HG03521 (cell line): Measurements from ENCODE around the gene GRID1.

Experiments used
- ATAC-seq: cut with Tn5 transposase; IDR thresholded peaks from one replicate; pipeline ENCODE4 v1.9.1; 2021; ENCODE audit warnings: mild to moderate bottlenecking, moderate library complexity; ENCODE audit not compliant: unreplicated experiment

GRID1 gene

GRCh38 chr10:86075512-86075911, 291.1 kb downstream of the GRID1 start:
- ATAC-seq: no peak

GRCh38 chr10:86074294-86074693, 292.3 kb downstream of the GRID1 start:
- no peak for ATAC-seq

- no peak for ATAC-seq
Observed at GRCh38 chr10:86073199-86073977, 293.2 kb downstream of the GRID1 start.

- ATAC-seq: no peak
Observed at GRCh38 chr10:86072413-86072812, 294.2 kb downstream of the GRID1 start.

GRCh38 chr10:86071758-86072157, 294.8 kb downstream of the GRID1 start:
- no peak for ATAC-seq

GRCh38 chr10:86071145-86071544, 295.4 kb downstream of the GRID1 start:
- ATAC-seq: no peak

GRCh38 chr10:86070278-86070677, 296.3 kb downstream of the GRID1 start:
- no peak for ATAC-seq

- no peak for ATAC-seq
Observed at GRCh38 chr10:86068231-86069054, 298.2 kb downstream of the GRID1 start.

GRCh38 chr10:86067436-86068050, 299.1 kb downstream of the GRID1 start:
- ATAC-seq: no peak

GRCh38 chr10:86066696-86067095, 299.9 kb downstream of the GRID1 start:
- no peak for ATAC-seq

GRCh38 chr10:86065711-86066251, 300.8 kb downstream of the GRID1 start:
- no peak for ATAC-seq

GRCh38 chr10:86064931-86065662, 301.5 kb downstream of the GRID1 start:
- no peak for ATAC-seq

GRCh38 chr10:86064219-86064618, 302.4 kb downstream of the GRID1 start:
- ATAC-seq: no peak

GRCh38 chr10:86063341-86063740, 303.3 kb downstream of the GRID1 start:
- no peak for ATAC-seq

GRCh38 chr10:86062647-86063145, 303.9 kb downstream of the GRID1 start:
- no peak for ATAC-seq

GRCh38 chr10:86062198-86062550, 304.4 kb downstream of the GRID1 start:
- no peak for ATAC-seq

- ATAC-seq: no peak
Observed at GRCh38 chr10:86061278-86062197, 305.1 kb downstream of the GRID1 start.

GRCh38 chr10:86060386-86061277, 306.0 kb downstream of the GRID1 start:
- no peak for ATAC-seq

- ATAC-seq: no peak
Observed at GRCh38 chr10:86059892-86060291, 306.7 kb downstream of the GRID1 start.
